Measurements from ENCODE around the gene SEPTIN11.

SEPTIN11 gene

DNA sequence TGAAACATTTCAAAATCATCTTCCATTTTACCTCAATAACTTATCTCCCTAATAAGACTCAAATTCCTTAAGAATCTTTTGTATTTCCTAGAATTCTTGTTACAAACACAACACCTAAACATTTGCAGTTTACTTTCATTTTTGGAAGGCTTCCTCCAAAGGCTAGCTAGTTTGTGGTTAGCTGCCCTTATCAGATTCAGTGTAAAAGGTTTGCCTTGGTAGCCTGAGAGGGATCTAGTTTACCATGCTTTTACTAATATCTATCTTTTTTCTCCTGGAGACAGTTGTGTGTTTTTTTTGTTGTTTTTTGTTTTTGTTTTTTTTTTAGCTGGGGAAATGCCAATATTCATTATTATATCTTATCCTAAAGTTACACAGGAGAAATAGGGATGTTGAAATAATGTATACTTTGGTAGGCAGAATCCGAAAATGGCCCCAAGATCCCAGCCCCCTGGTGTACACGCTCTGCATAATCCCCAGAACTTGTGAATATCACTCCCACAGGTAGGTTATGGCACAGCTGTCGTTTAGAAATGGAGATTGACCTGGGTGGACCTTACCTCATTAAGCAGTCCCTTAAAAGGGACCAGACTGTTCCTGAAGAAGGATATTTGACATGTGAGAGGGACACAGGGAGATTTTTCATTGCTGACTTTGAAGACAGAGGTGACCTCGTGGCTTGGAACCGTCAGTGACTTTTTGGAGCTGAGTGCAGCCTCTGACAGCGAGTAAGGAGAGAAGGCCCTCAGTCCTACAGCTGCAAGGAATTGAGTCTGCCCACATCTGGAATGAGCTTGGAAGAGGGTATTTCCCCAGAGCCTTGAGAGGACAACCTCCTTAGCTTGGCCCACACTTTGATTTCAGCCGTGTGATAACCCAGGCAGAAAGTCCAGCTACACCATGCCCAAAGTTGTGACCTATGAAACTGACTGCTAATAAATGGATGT lies 33.4 kb downstream of the SEPTIN11 start:
- DNase-seq: peak; percentile 31

DNA sequence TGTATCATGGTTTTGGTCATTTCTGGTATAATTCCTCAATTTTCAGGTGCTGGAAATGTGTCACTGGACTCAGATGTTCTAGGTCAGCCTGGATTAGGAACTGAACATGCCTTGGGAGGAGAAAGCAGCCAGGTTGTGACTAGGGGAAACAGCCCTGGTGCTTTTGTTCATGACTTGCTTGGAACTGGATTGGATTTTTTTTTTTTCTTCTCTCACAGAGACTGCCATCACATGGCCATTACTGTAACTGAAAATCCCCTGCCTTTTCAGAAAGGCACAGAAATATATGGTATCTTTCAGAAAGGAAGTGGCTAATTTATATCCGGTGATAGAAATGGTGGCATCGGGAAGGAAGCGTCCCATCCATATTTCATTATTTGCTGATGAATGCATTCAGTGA lies 34.6 kb downstream of the SEPTIN11 start:
- peak; percentile 52 for DNase-seq

DNA sequence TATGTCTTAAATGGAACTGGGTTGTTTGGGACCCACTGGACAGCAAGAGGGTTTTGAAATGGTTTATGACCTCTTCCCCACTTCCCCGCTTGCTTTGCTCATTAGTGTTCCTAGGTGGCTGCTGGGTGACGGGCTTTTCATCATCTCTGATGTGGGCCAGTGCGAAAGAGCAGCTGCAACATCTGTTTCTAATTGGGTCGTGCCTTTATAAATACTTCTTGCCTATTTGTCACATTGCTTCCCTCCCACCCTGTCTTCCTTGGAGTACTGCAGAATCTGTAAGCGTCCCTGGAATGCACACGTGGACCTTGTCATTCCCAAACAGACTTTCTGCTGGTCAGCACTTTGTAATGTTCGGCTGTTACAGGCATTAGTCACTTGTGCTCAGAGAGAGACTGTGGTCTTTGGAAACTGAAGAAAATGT lies 35.2 kb downstream of the SEPTIN11 start:
- no peak for DNase-seq

DNA sequence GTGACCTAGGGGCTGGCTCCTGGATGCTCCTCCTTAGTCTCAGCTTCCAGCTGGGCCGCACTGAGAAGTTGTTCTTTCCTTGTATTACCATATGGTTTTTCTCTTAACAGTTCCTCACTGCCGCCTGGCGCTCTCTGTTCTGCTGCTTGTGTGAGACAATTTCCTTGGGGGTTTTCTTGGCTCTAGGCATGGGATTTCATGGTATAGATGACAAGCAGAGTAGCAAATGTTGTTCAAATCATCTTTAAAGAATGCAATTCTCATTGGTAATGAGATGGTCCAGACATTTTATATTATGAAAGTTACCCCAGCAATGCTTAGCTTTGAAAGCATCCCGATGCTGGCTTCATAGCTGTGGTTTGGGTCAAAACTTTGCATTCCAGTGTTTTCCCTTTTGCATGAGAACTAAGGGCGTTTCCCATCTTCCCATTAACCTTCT lies 37.6 kb downstream of the SEPTIN11 start:
- no peak for DNase-seq

DNA sequence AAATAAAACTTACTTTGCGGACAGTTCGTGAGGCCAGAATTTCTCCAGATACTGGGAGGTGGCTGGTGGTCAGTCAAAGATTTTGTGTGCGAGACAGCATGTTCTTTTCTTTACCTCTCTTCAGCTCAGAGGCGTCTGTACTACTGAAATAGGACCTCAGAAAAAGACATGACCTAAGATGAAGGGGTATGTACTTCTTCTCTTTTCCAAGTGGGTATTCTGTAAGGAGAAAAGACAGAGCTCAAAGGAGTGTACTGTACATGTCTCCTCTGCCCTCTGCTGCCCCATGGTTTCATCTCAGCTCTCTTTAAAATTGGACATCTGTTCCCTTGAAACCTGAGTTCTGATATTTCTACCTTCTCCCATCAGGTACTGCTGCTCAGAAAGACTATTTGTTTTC lies 38.1 kb downstream of the SEPTIN11 start:
- no peak for DNase-seq

DNA sequence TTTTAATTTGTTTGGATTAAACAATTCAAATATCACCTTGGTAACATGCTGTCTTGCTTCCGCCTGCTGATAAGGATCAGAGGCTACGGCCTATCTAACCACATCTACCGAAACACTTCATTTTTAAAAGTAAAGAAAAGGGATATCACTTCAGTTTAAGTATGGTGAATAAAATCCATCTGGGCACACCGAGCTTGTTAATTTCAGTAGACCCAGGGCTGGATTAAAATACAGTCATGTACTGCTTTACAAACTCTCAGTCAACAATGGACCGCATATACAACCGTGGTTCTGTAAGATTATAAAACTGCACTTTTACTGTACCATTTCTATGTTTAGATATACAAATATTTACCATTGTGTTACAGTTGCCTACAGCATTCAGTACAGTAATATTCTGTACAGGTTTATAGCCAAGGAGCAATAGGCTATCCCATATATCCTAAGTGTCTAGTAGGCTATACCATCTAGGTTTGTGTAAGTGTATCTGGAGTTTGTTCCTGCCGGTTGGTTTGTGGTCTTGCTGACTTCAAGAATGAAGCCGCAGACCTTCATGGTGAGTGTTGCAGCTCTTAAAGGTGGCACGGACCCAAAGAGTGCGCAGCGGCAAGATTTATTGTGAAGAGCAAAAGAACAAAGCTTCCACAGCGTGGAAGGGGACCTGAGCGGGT lies 40.0 kb downstream of the SEPTIN11 start:
- DNase-seq: peak; percentile 81

DNA sequence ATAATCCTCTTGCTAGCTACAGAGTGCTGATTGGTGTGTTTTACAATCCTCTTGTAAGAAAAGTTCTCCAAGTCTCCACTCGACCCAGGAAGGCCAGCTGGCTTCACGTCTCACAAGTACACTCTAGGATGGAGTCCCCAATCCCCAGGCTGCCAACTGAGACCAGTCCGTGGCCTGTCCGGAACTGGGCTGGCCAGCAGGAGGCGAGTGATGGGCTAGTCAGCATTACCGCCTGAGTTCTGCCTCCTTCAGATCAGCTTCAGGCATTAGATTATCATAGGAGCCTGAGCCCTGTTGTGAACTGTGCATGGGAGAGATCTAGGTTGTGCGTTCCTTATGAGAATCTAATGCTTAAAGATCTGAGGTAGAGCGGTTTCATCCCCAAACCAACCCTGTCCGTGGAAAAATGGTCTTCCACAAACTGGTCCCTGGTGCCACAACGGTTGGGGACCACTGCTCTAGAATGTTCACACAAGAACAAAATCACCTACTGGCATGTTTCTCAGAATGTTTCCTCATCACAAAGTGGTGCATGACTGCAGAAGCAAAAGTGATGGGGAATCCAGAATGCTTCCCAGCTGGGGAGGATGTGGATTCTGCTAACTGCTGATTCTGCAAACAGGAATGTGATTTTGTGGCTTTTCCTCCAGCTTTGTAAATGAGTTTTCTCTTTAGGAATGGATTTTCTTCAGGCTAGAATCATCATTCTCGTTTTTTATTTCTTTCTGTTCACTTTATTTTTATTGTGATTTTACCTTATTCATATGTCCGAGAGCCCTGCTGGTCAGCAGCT lies 40.9 kb downstream of the SEPTIN11 start:
- DNase-seq: no peak

DNA sequence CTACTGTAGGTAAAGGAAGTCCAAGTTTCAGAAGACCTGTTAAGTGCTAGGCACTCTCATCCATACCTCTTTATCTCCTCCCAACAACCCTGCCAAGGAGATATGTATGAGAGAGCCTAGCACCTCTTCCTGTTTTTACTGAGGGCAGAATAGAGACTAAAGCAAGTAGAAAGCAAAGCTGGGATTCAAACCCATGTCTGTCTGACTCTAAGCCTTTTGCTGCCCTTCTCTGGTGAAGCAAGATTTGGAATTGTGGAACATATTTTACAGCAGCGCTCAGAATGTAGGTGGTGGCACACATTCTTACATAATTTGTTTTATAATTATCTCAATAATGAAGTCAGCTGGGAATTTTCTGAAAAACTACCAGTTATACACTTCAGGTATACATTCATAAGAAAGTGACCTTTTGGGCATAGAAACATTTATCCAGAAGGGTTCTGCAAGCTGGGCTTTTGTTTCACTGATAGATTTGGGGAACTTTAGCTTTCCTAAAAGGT lies 41.7 kb downstream of the SEPTIN11 start:
- DNase-seq: no peak

DNA sequence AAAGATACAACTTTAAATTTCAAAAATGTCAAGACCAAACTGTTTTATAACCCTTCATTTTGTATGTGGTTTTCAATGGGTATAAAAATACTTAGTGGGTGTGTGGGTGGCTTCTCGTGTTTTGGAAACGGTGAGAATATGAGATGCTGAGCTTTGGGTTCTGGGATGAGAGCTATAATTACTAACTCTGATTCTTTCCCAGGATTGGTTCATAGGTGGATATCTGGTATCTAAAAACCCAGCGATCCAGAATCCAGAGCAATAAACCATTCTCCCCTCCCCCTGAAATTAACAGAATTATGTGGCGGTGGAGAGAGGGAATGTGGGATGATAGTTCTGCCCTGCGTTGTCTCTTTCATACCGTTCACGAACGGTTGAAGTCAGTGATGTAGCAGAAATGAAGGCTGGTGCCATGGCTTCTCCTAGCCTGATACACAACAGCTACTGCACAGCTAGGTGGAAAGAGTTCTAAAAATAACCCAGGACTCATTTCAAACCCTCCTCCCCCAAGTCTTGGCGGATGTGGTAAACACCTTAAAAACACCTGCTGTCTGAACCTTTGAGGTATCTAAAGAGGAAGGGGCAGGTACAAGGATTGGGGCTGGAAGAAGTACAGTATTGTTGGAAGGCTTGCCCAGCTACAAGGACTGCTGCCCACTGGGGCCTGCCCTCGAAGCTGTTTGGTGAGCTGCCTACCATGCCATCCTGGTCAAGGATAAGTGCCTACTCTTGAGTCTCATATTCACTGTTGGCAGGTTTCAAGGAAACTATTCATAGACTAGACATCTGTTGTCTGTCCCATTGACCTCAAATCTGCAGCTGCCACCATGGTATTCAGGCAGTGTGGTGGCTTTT lies 44.5 kb downstream of the SEPTIN11 start:
- DNase-seq: peak; percentile 81

DNA sequence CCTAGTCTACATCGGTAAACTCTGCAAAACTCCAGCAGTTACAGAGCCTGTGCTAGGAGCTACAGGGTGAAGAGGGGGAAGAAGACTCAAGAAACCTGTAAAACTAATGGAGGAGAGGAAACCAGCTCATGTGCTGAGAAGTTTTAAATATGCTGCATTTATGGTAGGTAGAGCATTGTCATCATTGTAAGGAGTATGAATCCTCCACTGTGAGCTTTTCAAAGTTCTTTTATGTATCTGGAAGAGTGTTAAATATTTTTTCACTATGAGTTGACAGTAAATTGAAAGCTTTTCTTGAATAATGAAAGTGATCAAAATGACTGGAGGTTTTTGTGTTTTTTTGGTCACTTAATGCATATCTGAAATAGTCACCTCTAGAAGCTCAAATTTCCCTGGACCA lies 46.2 kb downstream of the SEPTIN11 start:
- DNase-seq: no peak

DNA sequence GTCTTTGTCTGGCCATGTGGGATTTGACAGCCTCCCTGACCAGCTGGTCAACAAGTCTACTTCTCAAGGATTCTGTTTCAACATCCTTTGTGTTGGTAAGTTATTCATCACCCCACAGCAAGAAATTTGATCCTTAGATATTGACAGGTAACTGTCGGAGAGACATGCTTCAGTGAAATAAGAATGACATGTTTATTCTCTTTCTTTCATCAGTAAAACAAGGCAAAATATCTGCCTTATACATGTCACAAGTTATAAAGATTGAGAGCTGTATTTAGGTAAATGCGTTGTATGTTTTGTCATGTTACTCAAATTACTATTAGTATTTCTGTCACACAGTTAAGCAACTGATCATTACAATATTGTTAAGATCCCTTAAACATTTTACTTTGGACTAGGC lies 46.9 kb downstream of the SEPTIN11 start:
- no peak for DNase-seq

DNA sequence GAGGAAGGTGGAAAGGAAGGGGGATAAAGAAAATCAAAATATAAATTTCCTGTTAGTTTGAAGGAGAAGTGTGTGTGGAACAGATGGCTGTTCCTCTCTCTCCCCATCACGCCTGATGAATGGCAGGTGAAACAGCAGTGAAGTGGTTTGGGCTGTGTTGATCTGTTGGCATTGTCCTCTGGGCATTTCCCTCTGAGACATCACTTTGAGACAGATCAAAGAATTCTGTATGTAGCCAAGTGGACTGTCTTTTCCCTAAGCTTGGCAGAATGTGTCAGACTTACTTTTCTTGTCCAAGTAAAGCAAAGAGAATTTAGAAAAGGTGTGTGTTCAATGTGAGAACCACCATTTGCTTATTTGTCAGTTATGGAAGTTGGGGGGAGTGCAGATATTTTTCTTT lies 47.5 kb downstream of the SEPTIN11 start:
- no peak for DNase-seq

DNA sequence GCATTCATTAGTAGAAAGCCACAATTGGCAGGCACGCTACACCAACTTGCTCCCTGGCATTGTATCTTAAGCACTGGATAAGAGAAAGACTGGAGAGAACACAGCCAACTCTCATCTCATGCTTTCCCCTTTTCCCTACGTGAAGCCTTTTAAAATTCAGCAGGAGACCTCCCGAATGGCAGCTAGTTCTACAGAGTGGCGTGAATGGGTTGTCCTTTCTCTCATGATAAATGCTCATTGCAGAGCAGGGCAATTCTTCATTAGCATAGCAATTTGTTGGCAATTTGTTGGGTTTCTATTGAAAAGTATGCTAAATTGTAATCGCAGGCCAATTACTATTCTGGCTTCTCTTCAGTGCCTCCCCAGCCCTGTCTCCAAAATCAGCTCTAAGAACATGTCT lies 48.0 kb downstream of the SEPTIN11 start:
- no peak for DNase-seq

DNA sequence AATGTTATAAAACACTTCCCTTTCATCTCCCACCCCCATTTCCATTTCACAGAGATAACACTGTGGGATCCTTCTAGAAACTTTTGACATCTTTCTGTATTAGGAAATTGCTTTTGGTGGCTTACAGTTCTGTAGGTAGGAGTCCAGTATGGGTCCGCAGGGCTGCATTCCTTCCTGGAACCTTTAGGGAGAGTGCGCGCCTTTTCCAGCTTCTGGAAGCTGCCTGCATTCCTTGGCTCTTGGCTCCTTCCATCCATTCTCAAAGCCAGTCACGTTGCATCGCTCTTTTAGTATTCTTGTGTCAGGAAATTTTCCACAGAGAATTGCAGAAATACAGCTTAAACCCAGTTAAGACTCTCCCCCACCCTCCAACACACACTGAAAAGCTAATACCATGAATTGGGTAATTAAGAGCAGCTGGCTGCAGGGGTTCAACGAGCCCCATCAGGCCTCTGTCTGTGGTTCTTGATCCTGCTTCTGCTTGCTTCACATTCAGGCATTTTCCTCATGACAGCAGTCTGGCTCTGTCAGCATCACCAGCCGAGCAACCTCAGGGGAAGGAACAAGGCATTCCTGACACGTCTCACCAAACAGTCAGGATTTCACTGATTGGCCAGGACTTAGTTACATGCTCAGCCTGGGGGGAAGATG lies 48.8 kb downstream of the SEPTIN11 start:
- DNase-seq: no peak
